ENCODE results near the gene BZW1.

Gene BZW1

GRCh38 chr2:200811333-200812121 lies at the start of gene BZW1:
Gene BZW1, plus strand, starts transcription at chr2:200811910. Its CDS starts 1,308 bp downstream, at chr2:200813218.
- peak; percentile 98 for DNase-seq (ENCODE audit: low spot score)

- DNase-seq (ENCODE audit: low spot score) = no peak
These were observed 49.6 kb upstream of the BZW1 start for GRCh38 chr2:200762127-200762526.

DNA sequence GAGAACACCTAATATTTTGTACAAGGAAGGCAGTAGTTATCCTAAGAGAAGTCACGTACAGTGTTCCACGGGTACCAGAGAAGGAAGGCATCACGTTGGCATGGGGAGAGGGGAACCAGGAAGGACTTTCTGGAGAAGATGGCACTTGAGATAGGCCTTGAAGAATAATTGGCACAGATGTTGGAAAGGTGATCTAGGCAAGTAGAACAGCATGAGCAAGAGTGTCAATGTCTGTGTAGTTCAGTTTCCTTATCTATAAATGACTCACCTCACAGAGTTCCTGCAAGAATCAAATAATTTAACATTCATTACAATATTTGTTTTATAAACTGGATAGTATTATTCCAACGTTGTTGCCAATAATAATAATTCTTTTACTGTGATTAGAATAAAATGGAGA lies 48.3 kb upstream of the BZW1 start:
- no peak for DNase-seq (ENCODE audit: low spot score)

DNA sequence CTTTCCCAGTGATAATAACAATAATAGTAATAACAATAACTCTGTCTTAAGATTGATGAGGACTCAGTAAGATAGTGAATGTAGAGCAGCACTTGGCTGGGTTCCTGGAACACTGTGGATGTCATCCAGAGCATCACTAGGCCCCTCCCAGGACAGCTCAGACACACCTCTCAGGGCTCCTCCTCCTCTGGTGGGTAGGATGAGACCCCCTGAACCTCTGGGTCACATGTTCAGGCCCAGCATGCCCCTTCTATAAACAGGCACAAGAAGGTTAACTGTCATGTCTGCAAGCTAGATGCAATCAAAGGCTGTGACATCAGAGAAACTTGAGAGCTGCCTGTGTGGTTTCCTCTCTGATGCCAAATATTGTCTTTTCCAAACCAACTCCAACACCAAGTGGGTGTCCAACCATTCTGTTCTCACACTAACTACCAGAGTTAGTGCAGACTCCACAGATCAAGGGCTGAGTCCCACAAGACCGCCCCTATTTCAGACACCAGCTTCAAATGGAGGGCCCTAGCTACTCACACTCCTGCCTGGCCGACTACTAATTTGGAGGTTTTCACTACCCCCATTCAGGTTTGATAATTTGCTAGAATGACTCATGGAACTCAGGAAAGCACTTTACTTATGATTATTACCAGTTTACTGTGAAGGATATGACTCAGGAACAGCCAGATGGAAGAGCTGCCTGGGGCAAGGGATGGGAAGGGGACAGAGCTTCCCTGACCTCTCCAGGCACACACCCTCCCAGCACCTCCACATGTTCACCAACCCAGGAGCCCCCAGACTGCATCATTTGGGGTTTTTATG lies 46.4 kb upstream of the BZW1 start:
- no peak for DNase-seq (ENCODE audit: low spot score)

DNA sequence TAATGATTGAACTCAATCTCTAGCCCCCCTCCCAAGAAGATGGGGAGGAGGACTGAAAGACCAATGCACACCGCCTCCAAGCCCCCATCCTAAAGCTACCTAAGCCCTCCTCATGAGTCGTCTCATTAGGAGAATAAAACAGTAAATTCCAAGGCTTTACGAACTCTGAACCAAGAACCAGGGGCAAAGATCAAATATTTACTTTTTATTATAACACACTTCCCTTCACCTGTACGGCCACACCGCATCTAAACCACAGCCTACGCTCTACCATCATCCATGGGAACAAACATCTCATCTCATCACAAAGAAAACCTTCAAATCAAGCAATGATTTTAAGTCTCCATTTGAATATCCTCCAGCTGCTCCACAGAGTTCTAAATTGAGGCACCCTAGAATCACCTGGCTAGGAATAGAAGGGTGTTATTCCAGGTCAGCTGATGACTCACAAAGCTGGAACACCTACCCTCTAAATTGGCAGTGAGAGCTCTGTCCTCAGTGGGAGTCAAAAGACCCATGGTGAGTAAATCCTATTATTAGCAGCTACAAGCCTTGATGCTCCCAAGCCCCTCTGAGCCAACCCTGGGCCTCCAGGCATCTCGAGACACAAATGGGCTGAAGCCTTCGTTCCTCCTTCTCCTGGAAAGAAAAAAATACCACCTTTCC lies 45.6 kb upstream of the BZW1 start:
- DNase-seq (ENCODE audit: low spot score) = no peak

DNA sequence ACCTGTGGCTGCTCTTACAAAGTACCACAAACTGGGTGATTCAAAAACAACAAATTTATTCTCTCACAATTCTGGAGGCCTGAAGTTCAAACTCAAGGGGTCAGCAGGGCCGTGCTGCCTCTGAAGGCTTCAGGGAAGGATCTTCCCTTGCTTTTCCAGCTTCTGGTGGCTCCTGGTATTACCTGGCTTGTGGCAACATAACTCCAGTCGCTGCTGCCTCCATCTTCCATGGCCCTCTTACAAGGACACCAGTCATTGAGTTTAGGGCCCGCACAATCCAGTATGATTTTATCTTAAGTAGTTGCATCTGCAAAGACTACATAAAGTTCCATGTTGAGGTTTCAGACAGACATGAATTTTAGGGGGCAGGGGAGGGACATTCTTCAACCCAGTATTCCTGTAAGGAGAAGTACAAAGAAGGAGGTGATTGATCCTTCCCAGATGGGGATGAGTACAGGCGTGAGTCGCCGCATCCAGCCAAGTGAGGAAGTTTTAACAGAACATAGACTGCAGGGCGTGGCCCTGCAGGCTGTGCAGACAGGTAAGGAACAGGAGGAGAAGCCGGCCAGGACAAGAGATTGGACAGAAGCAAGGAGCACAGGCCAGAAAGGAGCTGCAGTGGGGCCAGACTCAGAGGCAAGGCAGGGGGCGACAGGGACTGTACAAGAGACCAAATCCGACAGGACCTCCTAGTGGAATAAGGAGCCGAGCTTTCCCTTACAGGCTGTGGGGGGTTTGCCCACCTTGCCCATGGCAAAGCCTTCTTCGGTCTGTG lies 44.4 kb upstream of the BZW1 start:
- DNase-seq (ENCODE audit: low spot score) = no peak

- DNase-seq (ENCODE audit: low spot score) = no peak
These were observed 40.9 kb upstream of the BZW1 start for GRCh38 chr2:200770847-200771246.

DNA sequence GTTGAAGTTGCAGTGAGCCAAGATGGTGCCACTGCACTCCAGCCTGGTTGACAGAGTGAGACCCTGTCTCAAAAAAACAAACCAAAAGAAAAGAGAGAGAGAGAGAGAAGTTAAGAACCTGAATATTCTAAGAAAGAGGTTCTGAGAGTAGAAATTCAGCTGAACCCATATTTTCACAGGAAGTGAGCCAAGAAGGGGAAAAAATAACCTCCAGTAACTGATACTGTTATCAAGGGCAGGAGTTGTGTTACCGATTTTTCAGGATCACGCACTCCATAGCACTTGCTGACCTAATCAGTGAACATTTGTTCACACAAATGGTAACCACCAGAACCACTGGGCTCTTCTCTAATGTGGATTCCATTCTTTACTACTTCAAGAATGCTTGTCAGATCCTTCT lies 39.1 kb upstream of the BZW1 start:
- DNase-seq (ENCODE audit: low spot score) = no peak

GRCh38 chr2:200773083-200773482 lies 38.6 kb upstream of the BZW1 start:
- DNase-seq (ENCODE audit: low spot score) = no peak

GRCh38 chr2:200774920-200775319 lies 36.8 kb upstream of the BZW1 start:
- DNase-seq (ENCODE audit: low spot score) = no peak

DNA sequence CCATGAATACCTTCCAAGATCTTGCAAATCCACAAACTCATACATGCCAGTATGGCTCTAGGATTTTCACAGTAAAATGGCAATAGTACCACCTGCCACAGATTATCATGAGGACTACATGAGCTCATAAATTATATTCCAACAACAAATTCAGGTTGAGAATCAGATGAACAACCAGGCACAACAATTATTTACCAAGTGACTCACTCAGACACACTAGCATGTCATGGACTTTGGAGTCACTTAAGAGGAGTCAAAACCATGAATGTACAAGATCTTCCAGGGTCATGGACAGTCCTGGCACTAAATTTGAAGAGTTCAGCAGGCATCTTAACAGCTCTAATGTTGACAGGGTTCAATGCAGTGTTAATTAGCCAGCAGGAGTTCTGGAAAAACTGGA lies 34.4 kb upstream of the BZW1 start:
- DNase-seq (ENCODE audit: low spot score) = no peak

DNA sequence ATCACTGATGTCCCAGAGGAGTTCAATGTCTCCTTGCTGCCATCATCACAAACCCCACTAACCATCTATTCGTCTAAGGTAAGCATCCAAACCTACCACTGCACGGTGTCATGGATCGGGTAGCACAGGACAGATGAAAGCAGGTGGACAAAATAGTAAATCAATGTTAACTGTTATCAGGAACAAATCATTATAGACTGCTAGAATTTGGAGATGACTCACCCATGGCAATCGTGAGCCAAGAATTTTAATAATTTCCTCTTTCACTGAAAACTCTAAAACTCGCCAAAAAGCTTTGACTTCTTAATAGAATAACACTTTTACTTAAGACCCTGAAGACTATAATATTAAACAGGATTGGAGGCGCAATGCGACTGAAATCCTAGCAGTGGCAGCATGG lies 33.7 kb upstream of the BZW1 start:
- DNase-seq (ENCODE audit: low spot score) = no peak

DNA sequence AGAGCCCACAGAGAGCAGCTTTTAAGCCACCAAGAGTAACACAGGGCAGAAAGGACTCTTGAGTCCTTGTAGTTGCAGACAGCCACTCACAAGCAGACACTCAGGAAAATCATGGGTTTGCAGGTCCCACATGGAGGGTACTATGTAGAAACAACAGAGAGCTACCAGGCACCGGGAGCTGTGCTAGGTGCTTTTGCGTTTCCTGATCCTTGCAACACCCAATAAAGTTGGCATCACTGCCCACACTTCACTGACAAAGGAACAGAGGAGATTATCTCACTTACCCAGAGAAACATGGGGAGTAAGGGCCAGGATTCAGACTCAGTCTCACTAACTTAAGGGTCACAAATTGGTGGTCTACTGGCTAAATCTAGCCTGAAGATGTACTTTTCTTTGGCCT lies 32.5 kb upstream of the BZW1 start:
- no peak for DNase-seq (ENCODE audit: low spot score)

DNA sequence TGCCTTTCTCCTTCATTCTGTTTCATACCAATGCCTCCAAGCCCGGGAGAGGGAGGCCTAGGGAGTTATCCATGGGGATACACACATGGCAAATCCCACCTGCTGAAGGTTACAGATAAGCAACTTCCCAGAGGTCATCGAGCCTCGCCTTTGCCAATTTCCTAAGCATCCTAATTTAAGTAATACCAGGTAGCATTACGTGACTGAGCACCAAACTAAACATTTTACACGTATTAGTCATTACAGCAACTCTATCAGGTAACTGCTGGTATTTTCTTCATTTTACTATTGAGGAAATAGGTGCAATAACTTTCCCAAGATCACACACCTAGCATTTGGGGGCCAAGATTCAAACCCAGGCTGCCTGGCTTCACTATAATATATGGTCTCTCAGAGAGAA lies 30.1 kb upstream of the BZW1 start:
- no peak for DNase-seq (ENCODE audit: low spot score)

- DNase-seq (ENCODE audit: low spot score) = no peak
These were observed 29.5 kb upstream of the BZW1 start for GRCh38 chr2:200782251-200782650.

GRCh38 chr2:200784215-200784614 lies 27.5 kb upstream of the BZW1 start:
- DNase-seq (ENCODE audit: low spot score) = no peak

DNA sequence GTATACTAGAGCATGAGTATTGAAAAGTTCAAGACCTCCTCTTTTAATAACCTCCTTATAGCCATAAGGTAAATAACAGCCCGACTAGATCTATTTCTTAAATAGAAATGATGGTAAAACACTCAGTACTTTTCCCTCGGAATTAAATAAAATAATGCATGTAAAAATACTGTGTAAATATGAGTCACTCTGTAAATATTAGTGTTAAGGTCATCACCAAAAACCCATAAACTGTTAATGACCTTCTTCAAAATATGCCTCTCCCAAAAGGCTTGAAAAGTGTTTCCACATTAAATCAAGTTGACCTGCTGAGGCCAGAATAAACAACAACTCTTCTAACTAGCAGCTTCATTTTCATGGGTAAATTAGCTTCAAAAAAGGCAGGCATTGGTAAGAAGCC lies 25.3 kb upstream of the BZW1 start:
- no peak for DNase-seq (ENCODE audit: low spot score)

DNA sequence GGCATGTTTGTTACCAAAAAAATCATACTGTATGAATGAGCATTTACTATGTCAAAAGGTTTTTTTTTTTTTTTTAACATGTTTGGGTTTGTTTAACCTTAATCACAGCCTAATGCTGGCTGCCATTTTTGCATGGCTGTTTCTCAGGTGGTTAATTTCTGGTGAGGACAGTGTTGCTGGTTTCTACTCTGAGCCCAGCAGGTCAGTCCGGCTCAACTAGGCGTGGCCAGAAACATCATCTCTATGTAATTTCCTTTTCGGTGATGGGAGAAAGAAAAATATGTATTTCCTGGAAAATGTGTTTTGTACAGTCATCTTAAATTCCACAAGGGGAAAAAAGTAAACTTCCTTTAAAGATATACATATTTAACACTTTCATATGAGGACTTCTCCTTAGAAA lies 24.9 kb upstream of the BZW1 start:
- DNase-seq (ENCODE audit: low spot score) = no peak

- no peak for DNase-seq (ENCODE audit: low spot score)
These were observed 24.2 kb upstream of the BZW1 start for GRCh38 chr2:200787351-200788120.

DNA sequence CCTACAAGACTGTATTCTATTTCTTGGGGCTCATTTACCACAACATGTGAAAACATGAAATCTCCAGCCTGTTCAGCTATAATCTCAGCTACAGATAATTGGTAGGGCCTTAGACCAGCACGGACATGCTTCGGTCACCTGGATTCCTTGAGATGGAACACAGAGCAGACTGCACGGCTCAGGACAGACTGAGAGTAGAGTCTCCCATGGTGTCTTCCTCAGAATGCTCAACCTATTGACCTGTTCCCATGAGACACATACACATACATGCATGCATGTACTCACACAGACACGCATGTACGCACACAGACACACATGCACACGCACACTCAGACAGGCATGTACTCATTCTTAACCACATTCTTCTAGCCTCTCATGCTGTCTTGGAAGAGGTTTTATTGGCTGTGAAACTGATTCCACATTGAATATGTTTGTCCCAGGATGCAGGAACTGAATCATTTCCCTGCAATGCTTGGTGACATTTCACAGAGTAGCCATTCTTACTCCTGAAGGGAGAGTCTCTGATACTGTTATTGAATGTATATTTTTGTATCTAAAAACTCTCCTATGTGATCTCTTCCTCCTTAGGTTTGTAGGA lies 23.5 kb upstream of the BZW1 start:
- DNase-seq (ENCODE audit: low spot score) = no peak

DNA sequence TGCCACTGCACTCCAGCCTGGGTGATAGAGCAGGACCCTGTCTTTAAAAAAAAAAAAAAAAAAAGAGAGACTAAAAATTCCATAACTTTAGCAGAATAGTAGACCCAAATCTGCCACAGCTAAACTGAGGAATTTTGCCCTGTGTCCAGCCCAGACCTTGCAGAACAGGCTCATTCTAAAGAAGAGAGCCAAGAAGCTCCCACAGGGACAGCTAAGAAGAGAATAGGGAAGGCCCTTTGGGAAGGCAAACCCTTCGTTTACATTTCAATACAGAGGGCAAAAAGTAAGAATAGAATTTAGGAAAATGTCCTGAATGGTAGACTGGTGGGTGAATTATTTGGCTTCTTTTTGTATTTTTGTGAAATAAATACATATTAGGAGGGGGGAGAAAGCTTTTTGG lies 21.5 kb upstream of the BZW1 start:
- DNase-seq (ENCODE audit: low spot score) = no peak
